GM10266 (cell line): ENCODE data around the gene CDC42SE1.

Source experiments
- DNase-seq: peaks from one replicate; pipeline ENCODE4 v3.0.0; 2012; ENCODE audit errors: extremely low spot score
- CTCF ChIP-seq: IDR thresholded peaks from 2 replicates; pipeline ENCODE4 v1.5.1; 2012; ENCODE audit warnings: mild to moderate bottlenecking, low read depth; ENCODE audit not compliant: control insufficient read depth, insufficient read depth; ENCODE audit errors: missing control alignments

Gene CDC42SE1

GRCh38 chr1:151060657-151061421, 1.4 kb upstream of the CDC42SE1 start:
- no peak for TF ChIP-seq CTCF
- no peak for DNase-seq

- TF ChIP-seq CTCF = no peak
- DNase-seq = no peak
These were observed 710 bp upstream of the CDC42SE1 start, which contains the start of gene MLLT11 for GRCh38 chr1:151060007-151060656. Gene MLLT11, plus strand, starts transcription at chr1:151060397. Its CDS starts 6,828 bp downstream, at chr1:151067225.

- no peak for TF ChIP-seq CTCF
- no peak for DNase-seq
These were observed 730 bp downstream of the CDC42SE1 start for GRCh38 chr1:151058692-151059091.

GRCh38 chr1:151056149-151056548, 3.3 kb downstream of the CDC42SE1 start:
- no peak for DNase-seq

GRCh38 chr1:151055581-151055980, 3.8 kb downstream of the CDC42SE1 start:
- TF ChIP-seq CTCF = no peak
- DNase-seq = no peak

More at GRCh38 chr1:151056149-151056548, 3.3 kb downstream of the CDC42SE1 start:
- TF ChIP-seq CTCF = no peak

GRCh38 chr1:151054971-151055547, 4.4 kb downstream of the CDC42SE1 start:
- DNase-seq = no peak
- no peak for TF ChIP-seq CTCF
